Loucy (cell line): ENCODE data around the gene ARHGAP6.
A peak's percentile ranks its signal among the peaks of the same experiment; 100 is the strongest.

Experiments used
- H2AFZ ChIP-seq: fragments of 200-600 bp; sonication (generic); 2 replicates; pipeline ENCODE4 v1.6.0; 2016; ENCODE audit warnings: antibody characterized with exemption, mild to moderate bottlenecking, low read length, moderate library complexity
- H3F3A ChIP-seq: fragments of 200-600 bp; 2 replicates; pipeline ENCODE4 v1.6.0; 2016; ENCODE audit warnings: antibody characterized with exemption, low read depth, mild to moderate bottlenecking
- H3K27me3 ChIP-seq: fragments of 200-600 bp; sonication (generic); 2 replicates; pipeline ENCODE4 v1.6.1; 2014; ENCODE audit warnings: low read length, mild to moderate bottlenecking; ENCODE audit not compliant: insufficient read depth, poor library complexity, severe bottlenecking
- H3K36me3 ChIP-seq: fragments of 200-600 bp; sonication (generic); 2 replicates; pipeline ENCODE4 v1.6.1; 2016; ENCODE audit warnings: low read length; ENCODE audit not compliant: insufficient read depth
- H3K4me1 ChIP-seq: fragments of 200-600 bp; sonication (generic); 2 replicates; pipeline ENCODE4 v1.5.1; 2014; ENCODE audit warnings: low read length, mild to moderate bottlenecking; ENCODE audit not compliant: insufficient read depth, poor library complexity, severe bottlenecking
- H3K4me2 ChIP-seq: fragments of 200-600 bp; sonication (generic); 2 replicates; pipeline ENCODE4 v1.6.0; 2014; ENCODE audit warnings: antibody characterized with exemption, low read length, low read depth, mild to moderate bottlenecking; ENCODE audit not compliant: poor library complexity, severe bottlenecking
- H3K4me3 ChIP-seq: fragments of 200-600 bp; sonication (generic); 2 replicates; pipeline ENCODE4 v1.5.1; 2014; ENCODE audit warnings: low read length, mild to moderate bottlenecking, mixed read lengths; ENCODE audit not compliant: poor library complexity, severe bottlenecking
- H3K79me2 ChIP-seq: fragments of 200-600 bp; sonication (generic); 2 replicates; pipeline ENCODE4 v1.6.1; 2014; ENCODE audit warnings: low read length; ENCODE audit not compliant: insufficient read depth
- H3K9ac ChIP-seq: fragments of 200-600 bp; sonication (generic); 2 replicates; pipeline ENCODE4 v1.6.0; 2014; ENCODE audit warnings: mild to moderate bottlenecking, low read depth, low read length, moderate library complexity; ENCODE audit not compliant: poor library complexity, severe bottlenecking
- H3K9me2 ChIP-seq: fragments of 200-600 bp; sonication (generic); replicated peaks from 2 replicates; pipeline ENCODE4 v1.6.1; 2016; ENCODE audit warnings: low read depth, low read length, mixed read lengths
- H3K9me3 ChIP-seq: fragments of 200-600 bp; sonication (generic); 2 replicates; pipeline ENCODE4 v1.6.1; 2014; ENCODE audit warnings: mild to moderate bottlenecking, antibody characterized with exemption, low read length, low read depth; ENCODE audit not compliant: insufficient read depth
- H4K20me1 ChIP-seq: fragments of 200-600 bp; sonication (generic); 2 replicates; pipeline ENCODE4 v1.6.0; 2014; ENCODE audit warnings: antibody characterized with exemption, low read length, mild to moderate bottlenecking; ENCODE audit not compliant: insufficient read depth, poor library complexity, severe bottlenecking
- CTCF ChIP-seq: fragments of 200-600 bp; sonication (generic); conservative IDR thresholded peaks from 2 replicates; pipeline ENCODE4 v1.5.1; 2014; ENCODE audit warnings: mild to moderate bottlenecking, antibody characterized with exemption, low read length
- EZH2phosphoT487 ChIP-seq: fragments of 200-600 bp; IDR thresholded peaks from 2 replicates; pipeline ENCODE4 v1.6.1; 2018; ENCODE audit warnings: antibody characterized with exemption, mild to moderate bottlenecking, moderate library complexity, borderline replicate concordance

Gene ARHGAP6

GRCh38 chrX:11438767-11439166, 227.0 kb downstream of the ARHGAP6 start:
- H3K9me2 ChIP-seq, result no peaks in the 10 kb centered on the region
- H3K9me3 ChIP-seq, result no peaks in the 10 kb centered on the region
- H3K4me2 ChIP-seq, result no peak overlapping the region
- no peak for TF ChIP-seq EZH2phosphoT487
- H3K27me3 ChIP-seq, result no peaks in the 10 kb centered on the region
- no peaks in the 10 kb centered on the region for H4K20me1 ChIP-seq
- peaks cover 4% of the 10 kb centered on the region for H3K4me1 ChIP-seq
- H3K9ac ChIP-seq, result no peak overlapping the region
- H3F3A ChIP-seq, result no peaks in the 10 kb centered on the region
- H3K4me3 ChIP-seq, result no peak overlapping the region
- no peaks in the 10 kb centered on the region for H3K79me2 ChIP-seq
- H3K36me3 ChIP-seq, result no peaks in the 10 kb centered on the region
- no peak overlapping the region for H2AFZ ChIP-seq

GRCh38 chrX:11438380-11438723, 227.4 kb downstream of the ARHGAP6 start:
- Histone ChIP-seq H3K9me2 (no peaks in the 10 kb centered on the region), H3K4me2 (no peak overlapping the region), H2AFZ (no peak overlapping the region), H3K27me3 (no peaks in the 10 kb centered on the region), H3K9ac (no peak overlapping the region), H3K9me3 (no peaks in the 10 kb centered on the region), H3F3A (no peaks in the 10 kb centered on the region), H3K36me3 (no peaks in the 10 kb centered on the region), H3K4me3 (no peak overlapping the region), H3K4me1 (peaks cover 4% of the 10 kb centered on the region), H4K20me1 (no peaks in the 10 kb centered on the region), H3K79me2 (no peaks in the 10 kb centered on the region)
- TF ChIP-seq CTCF (no peak), EZH2phosphoT487 (no peak)

- H2AFZ ChIP-seq, result peak overlapping the region; percentile 69; the same call in 1 of the 2 replicates
- no peak overlapping the region for H3K4me3 ChIP-seq
Measured at GRCh38 chrX:11437642-11438379, 227.9 kb downstream of the ARHGAP6 start.

More at GRCh38 chrX:11437642-11438379, 227.9 kb downstream of the ARHGAP6 start:
- peak overlapping the region; percentile 1 for H3K4me2 ChIP-seq
- no peaks in the 10 kb centered on the region for H3F3A ChIP-seq
- no peaks in the 10 kb centered on the region for H3K36me3 ChIP-seq
- TF ChIP-seq CTCF (no peak), EZH2phosphoT487 (no peak)
- no peaks in the 10 kb centered on the region for H4K20me1 ChIP-seq
- no peaks in the 10 kb centered on the region for H3K9me2 ChIP-seq
- H3K4me1 ChIP-seq, result peaks cover 4% of the 10 kb centered on the region
- no peak overlapping the region for H3K9ac ChIP-seq
- H3K79me2 ChIP-seq, result no peaks in the 10 kb centered on the region
- H3K27me3 ChIP-seq, result no peaks in the 10 kb centered on the region
- no peaks in the 10 kb centered on the region for H3K9me3 ChIP-seq
